Stimulated activated CD4-positive, alpha-beta T cell treated with anti-CD3 and anti-CD28 coated beads, Interleukin-2, amount 100 ng/mL, for 24 hours (primary cell): Measurements from ENCODE around the gene C6orf132.

Source experiments
- DNase-seq, 2 donors: peaks; one replicate each; pipeline ENCODE4 v3.0.0-alpha.2; 2020

The C6orf132 gene

GRCh38 chr6:42068872-42069522 lies 73.4 kb downstream of the C6orf132 start:
- no peak for DNase-seq

GRCh38 chr6:42068173-42068572 lies 74.2 kb downstream of the C6orf132 start:
- DNase-seq = no peak

GRCh38 chr6:42066156-42066675 lies 76.2 kb downstream of the C6orf132 start:
- no peak for DNase-seq

- DNase-seq = no peak
Measured at GRCh38 chr6:42059743-42060142, 82.7 kb downstream of the C6orf132 start.

GRCh38 chr6:42053601-42054000 lies 88.8 kb downstream of the C6orf132 start:
- DNase-seq = no peak

- no peak for DNase-seq
Measured at GRCh38 chr6:42051268-42051653, 91.2 kb downstream of the C6orf132 start.
